Stimulated activated naive CD8-positive, alpha-beta T cell treated with anti-CD3 and anti-CD28 coated beads, Interleukin-15, Interleukin-2, amounts not matched to agents 100 U/mL and 50 U/mL, for 24 hours (primary cell): ENCODE measurements around the gene TMCO4.
A peak's percentile ranks its signal among the peaks of the same experiment; 100 is the strongest.
"Not testable (repeated sequence)": the region's sequence is repeated elsewhere in the genome, so short reads cannot be mapped to it uniquely, and the experiment has no call there.

Source experiments
- ATAC-seq: fragments of 150-1000 bp; cut with Tn5 transposase; one replicate; pipeline ENCODE4 v1.10.0; 2021
- DNase-seq: peaks from one replicate; pipeline ENCODE4 v3.0.0; 2021

Gene TMCO4

GRCh38 chr1:19799230-19800075 is at the start of gene TMCO4:
Gene TMCO4 (minus strand): TSS chr1:19799916. CDS start chr1:19780758, 19,158 bp downstream.
- ATAC-seq (peak; percentile 79), DNase-seq (peak; percentile 68)

DNA sequence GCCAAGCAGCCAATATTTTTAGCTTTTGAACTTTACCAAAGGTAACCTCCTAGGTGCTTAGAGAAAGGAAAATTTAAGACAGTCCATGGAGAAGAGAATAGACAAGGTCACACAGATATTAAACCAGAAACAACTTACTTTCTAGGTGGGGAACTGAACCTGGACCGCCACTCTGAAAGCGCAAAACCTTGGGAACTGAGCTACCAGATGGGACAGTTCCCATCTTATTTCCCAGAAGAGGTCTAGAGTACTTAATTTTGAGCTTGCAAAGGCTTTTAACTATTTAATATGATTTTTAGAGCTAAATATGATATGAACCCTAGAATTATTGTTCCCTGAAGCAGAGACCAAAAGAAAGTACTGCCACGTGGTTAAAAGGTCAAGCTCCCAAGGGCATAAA is 49.6 kb upstream of the TMCO4 start:
- DNase-seq, ATAC-seq: not testable (repeated sequence)

DNA sequence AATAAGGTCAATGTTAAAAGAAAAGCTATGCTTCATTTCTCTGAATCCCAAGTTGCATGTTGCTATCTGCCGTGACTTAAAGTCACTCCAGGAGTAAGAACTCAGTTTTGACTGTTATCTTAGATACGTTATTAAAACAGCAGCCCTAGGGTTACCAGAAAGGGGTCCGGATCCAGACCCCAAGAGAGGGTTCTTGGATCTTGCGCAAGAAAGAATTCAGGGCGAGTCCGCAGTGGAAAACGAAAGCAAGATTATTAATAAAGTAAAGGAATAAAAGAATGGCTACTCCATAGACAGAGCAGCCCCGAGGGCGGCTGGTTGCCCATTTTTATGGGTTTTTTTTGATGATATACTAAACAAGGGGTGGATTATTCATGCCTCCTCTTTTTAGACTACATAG is 47.6 kb upstream of the TMCO4 start:
- not testable (repeated sequence) for ATAC-seq, DNase-seq

- ATAC-seq, result no peak
Measured at GRCh38 chr1:19846338-19846737, 46.6 kb upstream of the TMCO4 start.

DNA sequence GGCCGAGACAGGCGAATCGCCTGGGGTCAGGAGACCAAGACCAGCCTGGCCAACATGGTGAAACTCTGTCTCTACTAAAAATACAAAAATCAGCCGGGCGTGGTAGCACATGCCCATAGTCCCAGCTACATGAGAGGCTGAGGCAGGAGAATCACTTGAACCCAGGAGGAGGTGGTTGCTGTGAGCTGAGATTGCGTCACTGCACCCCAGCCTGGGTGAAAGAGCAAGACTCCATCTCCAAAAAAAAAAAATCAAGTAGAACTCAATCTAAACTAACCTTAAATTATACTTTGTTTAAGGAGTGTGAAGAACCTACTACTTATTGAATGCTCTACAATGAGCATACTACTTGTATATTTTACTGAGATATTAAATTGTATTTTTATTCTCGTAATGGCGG is 45.8 kb upstream of the TMCO4 start:
- DNase-seq (no peak), ATAC-seq (no peak)

More at GRCh38 chr1:19846338-19846737, 46.6 kb upstream of the TMCO4 start:
- no peak for DNase-seq

DNA sequence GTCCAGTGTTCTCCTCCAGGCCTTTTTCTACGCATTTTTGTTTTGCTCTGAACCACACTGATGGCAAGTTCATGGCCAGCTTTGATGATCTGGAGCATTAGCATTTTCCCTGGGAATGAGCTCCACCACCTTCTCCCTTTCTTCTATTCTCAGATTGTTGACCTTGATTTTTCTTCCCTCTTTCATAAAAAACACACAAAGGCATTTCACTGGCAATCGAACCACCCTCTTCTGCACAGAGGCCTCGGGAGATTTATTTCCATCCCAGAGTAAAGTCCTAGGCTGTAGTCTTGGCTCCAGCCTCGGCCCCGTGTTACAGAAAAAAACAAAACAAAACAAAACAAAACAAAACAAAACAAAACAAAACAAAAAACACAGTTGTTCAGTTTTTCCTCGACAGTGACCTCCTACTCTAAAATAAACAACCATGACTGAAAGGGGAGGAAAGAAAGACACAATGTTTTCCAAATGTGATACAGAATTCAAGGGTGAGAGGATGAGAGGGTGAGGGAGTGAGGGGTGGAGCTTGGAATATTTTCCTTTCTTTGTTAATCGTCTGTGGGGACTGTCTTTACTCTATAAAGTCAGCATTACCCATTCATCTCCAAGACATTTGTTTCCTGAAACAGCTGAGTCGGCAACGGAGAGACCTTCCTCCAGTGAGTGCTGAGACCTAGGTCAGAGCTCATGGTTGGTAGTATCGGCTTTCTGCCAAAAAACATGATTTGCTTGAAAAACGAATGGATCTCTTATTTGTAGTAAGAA is 45.2 kb upstream of the TMCO4 start:
- ATAC-seq (no peak), DNase-seq (no peak)

- peak; percentile 36 for ATAC-seq
- DNase-seq, result no peak
Measured at GRCh38 chr1:19840228-19840627, 40.5 kb upstream of the TMCO4 start.

- no peak for DNase-seq
- no peak for ATAC-seq
Measured at GRCh38 chr1:19837866-19838265, 38.1 kb upstream of the TMCO4 start.

- ATAC-seq, result no peak
- no peak for DNase-seq
Measured at GRCh38 chr1:19835578-19835977, 35.9 kb upstream of the TMCO4 start.

DNA sequence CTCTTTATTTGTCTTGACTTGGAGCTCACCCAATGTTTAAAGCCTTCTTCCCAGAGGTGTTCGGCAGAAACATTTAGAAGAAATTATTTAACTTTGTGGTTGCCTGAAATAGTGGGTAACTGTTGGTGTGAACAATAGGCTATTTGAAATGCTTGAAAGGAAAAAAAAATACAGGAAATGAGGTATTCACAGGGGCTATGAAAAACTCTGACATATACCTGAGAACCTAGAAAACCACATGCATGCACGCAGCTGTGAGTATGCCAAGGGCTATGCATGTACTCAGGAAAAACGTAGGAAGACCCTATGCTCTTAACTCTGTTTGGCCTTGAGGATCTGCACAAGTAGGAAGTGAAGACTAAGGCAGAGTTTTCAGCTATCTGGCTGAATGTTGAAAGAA is 31.7 kb upstream of the TMCO4 start:
- ATAC-seq (no peak), DNase-seq (no peak)

DNA sequence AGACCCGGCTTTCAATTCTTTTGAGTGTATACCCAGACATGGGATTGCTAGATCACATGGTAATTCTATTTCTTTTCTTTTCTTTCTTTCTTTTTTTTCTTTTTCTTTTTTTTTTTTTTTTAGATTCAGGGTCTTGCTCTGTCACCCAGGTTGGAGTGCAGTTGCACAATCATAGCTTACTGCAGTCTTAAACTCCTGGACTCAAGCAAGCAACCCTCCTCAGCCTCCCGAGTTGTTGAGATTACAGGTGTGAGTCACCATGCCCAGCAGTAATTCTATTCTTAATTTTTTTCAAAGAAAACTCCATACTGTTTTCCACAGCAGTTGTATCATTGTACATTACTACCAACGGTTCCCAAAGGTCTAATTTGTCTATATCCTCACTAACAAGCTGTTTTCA is 28.8 kb upstream of the TMCO4 start:
- DNase-seq, result no peak
- no peak for ATAC-seq

DNA sequence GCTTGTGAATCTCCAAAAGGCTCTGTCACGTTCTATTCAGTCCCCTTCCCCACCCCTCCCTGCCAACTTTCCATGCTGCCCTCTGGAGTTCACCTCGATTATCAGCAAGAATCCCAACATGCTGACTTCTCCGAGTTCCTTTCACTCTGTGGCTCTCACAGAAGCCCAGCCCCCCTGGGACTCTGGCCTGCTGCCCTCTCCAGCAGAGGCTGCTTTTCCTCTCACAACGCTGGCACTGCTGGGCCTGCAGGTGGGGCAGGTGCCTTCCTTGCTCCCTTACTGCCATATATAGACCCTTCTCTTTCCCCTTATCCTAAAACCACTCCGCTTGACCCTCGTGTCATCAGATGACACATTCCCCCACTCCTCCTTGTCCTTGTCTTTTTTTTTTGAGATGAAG is 25.6 kb upstream of the TMCO4 start:
- no peak for ATAC-seq
- DNase-seq, result no peak

- no peak for ATAC-seq
- no peak for DNase-seq
Measured at GRCh38 chr1:19824541-19824940, 24.8 kb upstream of the TMCO4 start.

DNA sequence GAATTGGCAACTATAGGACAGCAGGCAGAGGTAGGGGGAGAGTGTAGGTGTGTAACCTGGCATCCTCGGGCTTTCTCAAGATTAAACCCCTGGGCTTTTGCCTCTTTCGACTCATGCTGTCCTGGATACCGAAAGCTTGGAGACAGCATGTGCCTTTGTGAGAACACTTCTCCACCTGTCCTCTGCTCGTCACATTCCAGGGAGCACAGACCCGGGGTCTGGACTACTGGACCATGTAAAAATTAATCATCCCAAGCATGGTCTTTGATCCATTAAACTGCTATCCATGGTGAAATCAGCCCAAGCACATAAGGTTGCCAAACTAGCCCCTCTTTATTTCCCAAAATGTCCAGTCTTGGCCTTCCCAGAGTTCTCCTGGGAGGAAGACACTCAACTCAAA is 24.3 kb upstream of the TMCO4 start:
- DNase-seq (no peak), ATAC-seq (no peak)

DNA sequence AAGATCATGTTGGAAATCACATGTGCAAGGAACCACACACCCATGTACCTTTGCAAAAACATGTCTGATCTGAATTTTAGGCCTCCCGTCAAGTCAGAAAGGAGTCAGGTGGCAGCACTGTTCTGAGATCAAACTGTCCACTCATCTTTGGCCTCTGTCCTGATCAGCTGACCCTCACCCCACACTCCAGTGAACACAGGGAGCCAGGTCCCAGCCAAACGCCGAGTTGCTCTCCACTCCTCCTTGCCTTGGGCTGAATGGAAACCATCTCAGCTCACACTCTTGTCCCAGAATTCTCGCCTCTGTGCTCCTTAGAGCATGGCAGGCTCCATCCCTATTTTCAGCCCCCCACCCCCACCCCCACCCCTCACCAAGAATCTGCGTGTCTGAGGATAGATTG is 20.0 kb upstream of the TMCO4 start:
- ATAC-seq (no peak), DNase-seq (no peak)

DNA sequence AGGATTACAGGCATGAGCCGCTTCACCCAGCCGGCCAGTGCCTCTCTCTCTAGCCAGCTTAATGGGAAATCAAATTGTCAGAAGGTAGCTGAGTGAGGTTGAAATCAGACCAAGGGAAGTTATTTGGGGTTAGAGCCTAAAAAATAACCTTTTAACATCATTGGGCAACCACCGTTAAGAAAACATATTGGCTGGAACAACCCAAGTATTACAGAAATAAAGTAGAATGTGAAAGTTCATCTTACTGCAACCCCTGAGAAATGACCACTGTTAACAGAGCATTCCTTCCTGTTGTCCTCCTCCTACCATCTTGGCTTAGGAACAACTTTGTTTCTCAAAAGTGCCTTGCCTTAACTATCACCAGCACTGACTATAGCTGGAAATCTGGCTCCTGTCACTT is 18.6 kb upstream of the TMCO4 start:
- no peak for ATAC-seq
- no peak for DNase-seq

DNA sequence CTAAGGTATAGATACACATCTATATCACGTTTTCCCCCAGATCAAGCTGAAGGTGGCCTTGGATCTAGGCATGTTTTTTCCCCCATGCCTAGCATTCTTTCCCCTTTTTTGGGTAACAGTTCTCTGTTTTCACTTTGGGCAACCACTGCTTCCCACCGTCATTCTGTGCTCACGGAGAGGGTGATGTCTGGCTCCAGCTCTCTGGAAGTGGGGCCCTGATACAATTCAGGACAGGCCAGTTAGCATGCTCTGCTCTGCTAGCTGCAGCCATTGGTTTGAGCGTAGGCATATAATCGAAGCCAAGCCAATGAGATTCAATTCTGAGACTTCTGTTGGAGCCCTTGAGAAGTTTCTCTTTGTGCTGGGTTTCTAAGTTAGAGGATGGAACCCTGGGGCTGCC is 17.4 kb upstream of the TMCO4 start:
- DNase-seq (no peak), ATAC-seq (no peak)

DNA sequence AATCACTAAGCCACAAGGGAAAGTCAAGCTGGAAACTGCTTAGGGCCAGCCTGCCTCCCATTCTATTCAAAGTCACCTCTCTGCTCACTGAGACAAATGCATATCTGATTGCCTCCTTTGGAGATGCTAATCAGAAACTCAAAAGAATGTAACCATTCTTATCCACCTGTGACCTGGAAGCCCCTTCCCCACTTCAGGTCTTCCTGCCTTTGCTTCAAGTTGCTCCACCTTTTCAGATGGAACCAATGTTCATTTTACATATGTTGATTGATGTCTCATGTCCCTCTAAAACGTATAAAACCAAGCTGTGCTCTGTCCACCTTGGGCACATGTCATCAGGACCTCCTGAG is 17.0 kb upstream of the TMCO4 start:
- not testable (repeated sequence) for DNase-seq

GRCh38 chr1:19815801-19816736 is 16.4 kb upstream of the TMCO4 start:
- DNase-seq, result no peak
- no peak for ATAC-seq

More for the DNA sequence above, 17.0 kb upstream of the TMCO4 start:
- not testable (repeated sequence) for ATAC-seq

GRCh38 chr1:19814681-19815503 is 15.2 kb upstream of the TMCO4 start, which contains the start of gene RNF186:
Gene RNF186 (minus strand): TSS chr1:19815283. CDS start chr1:19815101, 182 bp downstream.
- DNase-seq (no peak), ATAC-seq (no peak)

DNA sequence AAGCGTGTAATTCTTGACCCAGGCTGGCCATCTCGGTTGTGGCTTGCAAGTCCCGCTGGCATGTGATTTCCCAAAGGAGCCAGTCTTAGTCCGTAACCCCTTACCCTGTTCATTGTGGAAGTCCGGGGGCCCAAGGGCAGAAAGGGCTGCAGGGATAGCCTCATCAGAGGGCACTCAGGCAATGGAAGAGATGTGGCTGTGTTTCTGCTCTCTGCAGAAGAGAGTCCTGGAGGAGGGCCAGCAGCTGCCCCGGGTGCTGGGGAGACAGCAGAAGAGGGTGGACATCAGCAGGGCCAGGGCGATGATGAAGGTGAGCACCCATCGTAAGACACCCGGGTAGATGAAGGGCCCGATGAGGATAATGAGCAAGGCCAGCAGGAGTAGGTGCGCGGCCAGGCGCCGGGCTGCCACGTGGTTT is 14.5 kb upstream of the TMCO4 start:
- DNase-seq (no peak), ATAC-seq (no peak)
